HepG2 (cell line): ENCODE measurements around the gene NCR1. TPM values are rescaled to one million over a fixed set of nuclear protein-coding genes. Genes with fewer than 3 reads are reported as not detected.

ENCODE experiments used
- ATAC-seq: fragments of 200-7000 bp; cut with Tn5 transposase; 3 replicates; pipeline ENCODE4 v1.9.1; 2020; ENCODE audit warnings: mild to moderate bottlenecking, moderate library complexity
- BruUV-seq: library from RNA; stranded (reverse); fragments of 400-500 nt; replicated peaks from 2 replicates; lab custom pipeline; 2021; lab: Mats Ljungman, UMichigan
- CTCF ChIA-PET: fragments of 300-600 bp; formaldehyde crosslinking; extraction: SDS; loops from one replicate; lab custom pipeline; 2021; ENCODE audit warnings: low total read pairs, inconsistent platforms, low intra/inter-chr PET ratio; lab: Yijun Ruan, JAX
- POLR2A ChIA-PET: fragments of 350-600 bp; sonication (Branson Sonifier 250); formaldehyde crosslinking; loops from one replicate; lab custom pipeline; 2020; ENCODE audit warnings: antibody characterized with exemption, inconsistent platforms; lab: Yijun Ruan, JAX
- DNase-seq: peaks from one replicate; pipeline ENCODE4 v3.0.0-alpha.2; 2015; ENCODE audit warnings: low spot score
- FAIRE-seq: peaks from 3 replicates; lab custom pipeline; 2011; peaks lifted over from hg19 to GRCh38; lab: Jason Lieb, UNC
- H2AFZ ChIP-seq: one replicate; pipeline ENCODE4 v1.6.1; 2011; ENCODE audit warnings: low read length, inconsistent platforms
- H3K27ac ChIP-seq: fragments of 300-600 bp; 3 replicates; pipeline ENCODE4 v1.8.0; 2011; ENCODE audit warnings: mixed run types, mild to moderate bottlenecking, mixed read lengths, low read length, inconsistent platforms; ENCODE audit not compliant: insufficient read depth; ENCODE audit errors: extremely low read length
- H3K27me3 ChIP-seq, 2 experiments: fragments of 200-600 bp in 1 of 2; 2 replicates in 1 of 2; 3 replicates in 1 of 2; pipeline versions ENCODE4 v1.6.0 to v1.8.0; 2011; ENCODE audit warnings: low read length in 2 of 2, mild to moderate bottlenecking in 2 of 2, moderate library complexity in 2 of 2, inconsistent platforms in 1 of 2; ENCODE audit not compliant: insufficient read depth in 2 of 2, control insufficient read depth in 1 of 2
- H3K36me3 ChIP-seq, 2 experiments: fragments of 200-600 bp in 1 of 2; replicated peaks in 1 of 2; 2 replicates in 1 of 2; 3 replicates in 1 of 2; pipeline versions ENCODE4 v1.5.1 to v1.8.0; 2011; ENCODE audit warnings: low read length in 2 of 2, inconsistent platforms in 1 of 2; ENCODE audit not compliant: insufficient read depth in 2 of 2, control insufficient read depth in 1 of 2
- H3K4me1 ChIP-seq: 2 replicates; pipeline ENCODE4 v1.5.1; 2012; ENCODE audit warnings: low read length, inconsistent platforms; ENCODE audit not compliant: insufficient read depth
- H3K4me2 ChIP-seq: 2 replicates; pipeline ENCODE4 v1.6.0; 2011; ENCODE audit warnings: low read depth, low read length, inconsistent platforms
- H3K4me3 ChIP-seq, 3 experiments: fragments of 200-600 bp in 1 of 3; sonication (generic), shearing (Covaris generic) in 1 of 3; replicated peaks in 1 of 3; 2 replicates each; pipeline ENCODE4 v1.5.1; 2011 to 2016; ENCODE audit warnings: low read length in 3 of 3, inconsistent platforms in 2 of 3, low read depth in 2 of 3, mild to moderate bottlenecking in 2 of 3, control low read depth in 1 of 3, mixed read lengths in 1 of 3; ENCODE audit not compliant: insufficient read depth in 1 of 3
- H3K79me2 ChIP-seq: one replicate; pipeline ENCODE4 v1.6.1; 2011; ENCODE audit warnings: low read length, inconsistent platforms; ENCODE audit not compliant: insufficient read depth
- H3K9ac ChIP-seq: 2 replicates; pipeline ENCODE4 v1.6.0; 2011; ENCODE audit warnings: mild to moderate bottlenecking, low read depth, low read length, inconsistent platforms; ENCODE audit not compliant: insufficient read depth
- H3K9me3 ChIP-seq: 2 replicates; pipeline ENCODE4 v1.5.1; 2012; ENCODE audit warnings: mild to moderate bottlenecking, low read length
- H4K20me1 ChIP-seq: 2 replicates; pipeline ENCODE4 v1.6.0; 2011; ENCODE audit warnings: inconsistent platforms, mild to moderate bottlenecking, low read length, moderate library complexity; ENCODE audit not compliant: insufficient read depth
- AHR ChIP-seq: IDR thresholded peaks from 2 replicates; pipeline ENCODE4 v1.6.1; 2018; ENCODE audit warnings: missing genetic modification reagents, missing compliant biosample characterization
- FOXK2 ChIP-seq: fragments of 450-650 bp; IDR thresholded peaks from 2 replicates; pipeline ENCODE4 v1.6.1; 2016
- ISL2 ChIP-seq: sonication (generic); formaldehyde crosslinking; IDR thresholded peaks from 2 replicates; pipeline ENCODE4 v1.5.0; 2020; ENCODE audit warnings: missing genetic modification reagents
- JUN ChIP-seq: sonication (generic); formaldehyde crosslinking; IDR thresholded peaks from 2 replicates; pipeline ENCODE4 v1.4.0; 2020; ENCODE audit warnings: mild to moderate bottlenecking, missing genetic modification reagents
- KLF6 ChIP-seq: IDR thresholded peaks from 2 replicates; pipeline ENCODE4 v1.8.0; 2016; ENCODE audit warnings: missing biosample characterization, missing genetic modification reagents
- NFYB ChIP-seq: sonication (generic); formaldehyde crosslinking; IDR thresholded peaks from 2 replicates; pipeline ENCODE4 v1.4.0; 2020; ENCODE audit warnings: missing genetic modification reagents
- RBM22 ChIP-seq: fragments of 200-400 bp; formaldehyde crosslinking; optimal IDR thresholded peaks from 2 replicates; pipeline ENCODE3; 2017; ENCODE audit warnings: mild to moderate bottlenecking, low read length, moderate library complexity
- RFX1 ChIP-seq: fragments of 450-650 bp; IDR thresholded peaks from 2 replicates; pipeline ENCODE4 v1.6.1; 2017
- SIN3B ChIP-seq: fragments of 150-350 bp; IDR thresholded peaks from 2 replicates; pipeline ENCODE4 v1.6.1; 2014; ENCODE audit warnings: low read length
- UBTF ChIP-seq: sonication (generic); formaldehyde crosslinking; IDR thresholded peaks from 2 replicates; pipeline ENCODE4 v1.4.0; 2020; ENCODE audit warnings: mild to moderate bottlenecking, missing genetic modification reagents
- ZNF124 ChIP-seq: sonication (generic); formaldehyde crosslinking; IDR thresholded peaks from 2 replicates; pipeline ENCODE4 v1.4.0; 2020; ENCODE audit warnings: missing genetic modification reagents
- ZNF232 ChIP-seq: sonication (generic); formaldehyde crosslinking; IDR thresholded peaks from 2 replicates; pipeline ENCODE4 v1.4.0; 2020; ENCODE audit warnings: missing genetic modification reagents, borderline replicate concordance
- ZNF263 ChIP-seq: sonication (generic); formaldehyde crosslinking; IDR thresholded peaks from 2 replicates; pipeline ENCODE4 v1.4.0; 2020; ENCODE audit warnings: missing genetic modification reagents
- ZNF382 ChIP-seq: sonication (generic); formaldehyde crosslinking; IDR thresholded peaks from 2 replicates; pipeline ENCODE4 v1.5.0; 2020; ENCODE audit warnings: missing genetic modification reagents, mild to moderate bottlenecking, borderline replicate concordance
- ZNF841 ChIP-seq: sonication (generic); formaldehyde crosslinking; IDR thresholded peaks from 2 replicates; pipeline ENCODE4 v1.8.1; 2023; ENCODE audit warnings: missing genetic modification reagents, borderline replicate concordance
- WGBS: methylation state at CpG from one replicate; pipeline ENCODE4 v1.1.6; 2017; ENCODE audit warnings: low lambda C conversion rate; 5-methylcytosine and 5-hydroxymethylcytosine counted together
- in situ Hi-C: cut with HindIII; loops from 2 replicates; pipeline ENCODE4 v1.10.0; 2017; ENCODE audit warnings: low pct_unique_long_range_greater_than_20kb; ENCODE audit not compliant: extremely low pct_ligation_motif_present
- intact Hi-C: fragments of 100-400 bp; cut with micrococcal nuclease; formaldehyde crosslinking; loops from one replicate; pipeline ENCODE4 v1.10.0; 2022; ENCODE audit not compliant: unreplicated experiment
- polyA plus RNA-seq, 8 experiments: library from polyadenylated mRNA; depleted of rRNA in 3 of 8; stranded (reverse) in 7 of 8; unstranded in 1 of 8; fragments of >200 nt; fragmentation: Illumina TruSeq in 4 of 8; extraction: Trizol in 4 of 8; gene quantifications; 2 replicates each; pipeline versions ENCODE4 v1.2.1 to v1.2.3, GENCODE V29; 2011 to 2016; ENCODE audit warnings: low read depth in 4 of 8, missing spikeins in 1 of 8, mixed read lengths in 1 of 8; ENCODE audit not compliant: insufficient read depth in 1 of 8
- total RNA-seq, 5 experiments: library from RNA; depleted of rRNA; stranded (reverse); fragments of >200 nt; fragmentation: Illumina TruSeq; extraction: Trizol; gene quantifications; 2 replicates each; pipeline ENCODE4 v1.2.3, GENCODE V29; 2016; ENCODE audit warnings: low read depth in 1 of 5
- TF ChIP-seq, protein P1 (sequence below): sonication (generic); formaldehyde crosslinking; IDR thresholded peaks from 2 replicates; pipeline ENCODE4 v1.4.0; 2020; ENCODE audit warnings: mild to moderate bottlenecking, missing genetic modification reagents
- TF ChIP-seq, protein P2 (sequence below): sonication (generic); formaldehyde crosslinking; IDR thresholded peaks from 2 replicates; pipeline ENCODE4 v1.5.0; 2020; ENCODE audit warnings: missing genetic modification reagents, mild to moderate bottlenecking, borderline replicate concordance

NCR1 gene
- total and polyA plus RNA-seq, 2 of the 13 experiments (the other 11 are each of a cell fraction or from before 2014, with no cell fraction given): not detected

- no TSS peak for BruUV-seq
Observed at GRCh38 chr19:54883228-54883627, 22.7 kb upstream of the NCR1 start.

More at GRCh38 chr19:54883228-54883627, 22.7 kb upstream of the NCR1 start:
- H3K27me3 ChIP-seq: peaks cover 4 to 8% of the 10 kb centered on the region in 2 experiments; a peak in 4 of 5 replicates
- no peaks in the 10 kb centered on the region for H3K4me1 ChIP-seq
- no peaks in the 10 kb centered on the region for H3K79me2 ChIP-seq
- intact Hi-C loops: loop anchor here (5.0 kb wide), 1 partner anchor 249 kb away; no protein-coding TSS in a partner anchor
- POLR2A ChIA-PET: no interaction called here
- H4K20me1 ChIP-seq: no peaks in the 10 kb centered on the region
- no peak for ATAC-seq
- CTCF ChIA-PET: no interaction called here
- H3K4me2 ChIP-seq: no peak overlapping the region
- 48% methylated on average over 6 of the region's 9 CpGs for WGBS
- no peak overlapping the region for H3K27ac ChIP-seq
- no peaks in the 10 kb centered on the region for H3K36me3 ChIP-seq
- no peak for TF ChIP-seq ZNF124 (CRISPR knock-in tag)
- TF ChIP-seq SIN3B: no peak
- no peak for TF ChIP-seq ZNF841 (CRISPR knock-in tag)
- TF ChIP-seq ZNF232 (CRISPR knock-in tag): no peak
- TF ChIP-seq, protein P1, sequence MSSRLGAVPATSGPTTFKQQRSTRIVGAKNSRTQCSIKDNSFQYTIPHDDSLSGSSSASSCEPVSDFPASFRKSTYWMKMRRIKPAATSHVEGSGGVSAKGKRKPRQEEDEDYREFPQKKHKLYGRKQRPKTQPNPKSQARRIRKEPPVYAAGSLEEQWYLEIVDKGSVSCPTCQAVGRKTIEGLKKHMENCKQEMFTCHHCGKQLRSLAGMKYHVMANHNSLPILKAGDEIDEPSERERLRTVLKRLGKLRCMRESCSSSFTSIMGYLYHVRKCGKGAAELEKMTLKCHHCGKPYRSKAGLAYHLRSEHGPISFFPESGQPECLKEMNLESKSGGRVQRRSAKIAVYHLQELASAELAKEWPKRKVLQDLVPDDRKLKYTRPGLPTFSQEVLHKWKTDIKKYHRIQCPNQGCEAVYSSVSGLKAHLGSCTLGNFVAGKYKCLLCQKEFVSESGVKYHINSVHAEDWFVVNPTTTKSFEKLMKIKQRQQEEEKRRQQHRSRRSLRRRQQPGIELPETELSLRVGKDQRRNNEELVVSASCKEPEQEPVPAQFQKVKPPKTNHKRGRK (CRISPR knock-in tag): no peak
- TF ChIP-seq ZNF382 (CRISPR knock-in tag): no peak
- TF ChIP-seq NFYB: no peak
- no peak for TF ChIP-seq JUN (CRISPR knock-in tag)
- no peak for TF ChIP-seq UBTF (CRISPR knock-in tag)
- TF ChIP-seq KLF6 (CRISPR knock-in tag): no peak
- TF ChIP-seq ZNF263: no peak
- TF ChIP-seq RBM22: no peak
- no peak for TF ChIP-seq ISL2 (CRISPR knock-in tag)
- no peak for TF ChIP-seq RFX1
- TF ChIP-seq FOXK2: no peak
- TF ChIP-seq AHR (CRISPR knock-in tag): no peak
- TF ChIP-seq, protein P2, sequence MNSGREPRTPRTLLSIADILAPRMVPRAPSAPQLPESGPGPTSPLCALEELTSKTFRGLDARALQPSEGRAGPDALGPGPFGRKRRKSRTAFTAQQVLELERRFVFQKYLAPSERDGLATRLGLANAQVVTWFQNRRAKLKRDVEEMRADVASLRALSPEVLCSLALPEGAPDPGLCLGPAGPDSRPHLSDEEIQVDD (CRISPR knock-in tag): no peak
- H3K4me3 ChIP-seq: no peak overlapping the region
- FAIRE-seq: no peak
- in situ Hi-C loops: no loop called here
- H3K9ac ChIP-seq: no peak overlapping the region
- DNase-seq: no peak
- no peak overlapping the region for H2AFZ ChIP-seq
- H3K9me3 ChIP-seq: no peaks in the 10 kb centered on the region
